Activated CD8-positive, alpha-beta memory T cell treated with anti-CD3 and anti-CD28 coated beads, Interleukin-2, amount 50 U/mL, for 1 hour (primary cell): ENCODE results near the gene PRKCI.
"Not testable (repeated sequence)": the region's sequence is repeated elsewhere in the genome, so short reads cannot be mapped to it uniquely, and the experiment has no call there.

ENCODE experiments used
- DNase-seq: peaks from one replicate; pipeline ENCODE4 v3.0.0-alpha.2; 2020; ENCODE audit errors: extremely low read depth

PRKCI gene

DNA sequence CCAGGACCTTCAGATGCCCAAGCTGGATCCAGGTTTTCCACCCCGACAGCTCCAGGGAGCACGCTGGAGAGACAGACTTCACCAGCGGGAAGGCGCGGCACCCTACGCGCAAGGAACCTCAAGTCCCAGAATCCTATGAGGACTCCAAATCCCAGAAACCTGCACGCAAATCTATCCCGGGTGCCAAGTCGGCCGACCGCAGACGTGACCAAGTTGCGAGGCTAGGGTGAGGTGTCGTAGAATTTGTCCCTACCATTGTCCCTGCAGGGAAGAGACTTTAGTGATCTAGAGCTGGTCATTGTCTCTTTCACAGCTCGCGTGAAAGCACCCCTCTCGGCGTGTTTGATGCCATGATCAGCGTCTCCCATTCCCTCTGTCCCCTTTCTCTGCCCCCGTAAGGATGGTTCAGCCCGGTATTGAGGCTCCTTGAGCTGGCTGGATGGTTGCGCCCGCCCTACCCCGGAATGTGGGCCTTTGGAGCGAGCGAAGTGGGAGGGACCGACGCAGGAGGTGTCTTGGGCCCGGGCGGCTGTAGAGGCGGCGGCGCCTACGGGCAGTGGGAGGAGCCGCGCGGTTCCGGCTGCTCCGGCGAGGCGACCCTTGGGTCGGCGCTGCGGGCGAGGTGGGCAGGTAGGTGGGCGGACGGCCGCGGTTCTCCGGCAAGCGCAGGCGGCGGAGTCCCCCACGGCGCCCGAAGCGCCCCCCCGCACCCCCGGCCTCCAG lies at the start of gene PRKCI:
Gene PRKCI, plus strand, starts transcription at position 501 of the 723 bp plus-strand sequence. CDS start 246 bp downstream, outside the sequence.
- DNase-seq: peak; percentile 74

DNA sequence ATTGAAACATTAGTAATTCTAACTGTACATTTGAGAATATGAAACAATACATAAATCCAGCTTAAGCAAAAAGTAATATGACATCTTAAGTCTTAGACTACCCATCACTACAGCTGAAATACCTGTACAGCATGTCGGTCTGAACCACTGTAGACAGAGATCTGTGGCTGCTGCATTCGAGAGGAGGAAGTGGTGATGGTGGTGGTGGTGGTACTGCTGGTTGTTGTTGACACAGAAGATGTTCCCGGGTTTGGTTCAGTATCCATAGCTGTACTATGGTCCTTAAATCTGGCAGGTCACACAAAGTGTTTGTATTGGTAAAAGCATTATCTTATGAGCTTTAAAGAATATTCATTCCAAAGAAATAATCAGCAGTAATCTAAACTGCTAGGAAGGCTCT lies 43.6 kb upstream of the PRKCI start:
- peak; percentile 32 for DNase-seq

DNA sequence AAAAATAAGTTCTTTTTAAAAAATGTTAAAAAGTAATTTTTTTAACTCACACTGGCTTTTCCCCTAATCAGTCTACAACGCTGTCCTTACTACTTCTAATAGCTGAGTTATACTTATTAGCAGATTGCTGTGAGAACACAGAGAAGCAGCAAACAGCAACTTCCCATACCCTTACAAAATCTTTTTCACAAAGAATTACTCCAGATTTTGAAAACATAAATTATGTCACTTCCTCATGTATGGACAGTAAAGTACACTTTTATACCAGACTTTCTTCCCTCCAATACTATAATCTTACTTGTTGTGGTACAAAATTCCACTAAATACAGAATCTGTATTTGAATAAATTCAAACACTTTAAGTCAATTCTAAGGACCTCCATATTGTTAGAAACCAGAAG lies 42.8 kb upstream of the PRKCI start:
- no peak for DNase-seq

DNA sequence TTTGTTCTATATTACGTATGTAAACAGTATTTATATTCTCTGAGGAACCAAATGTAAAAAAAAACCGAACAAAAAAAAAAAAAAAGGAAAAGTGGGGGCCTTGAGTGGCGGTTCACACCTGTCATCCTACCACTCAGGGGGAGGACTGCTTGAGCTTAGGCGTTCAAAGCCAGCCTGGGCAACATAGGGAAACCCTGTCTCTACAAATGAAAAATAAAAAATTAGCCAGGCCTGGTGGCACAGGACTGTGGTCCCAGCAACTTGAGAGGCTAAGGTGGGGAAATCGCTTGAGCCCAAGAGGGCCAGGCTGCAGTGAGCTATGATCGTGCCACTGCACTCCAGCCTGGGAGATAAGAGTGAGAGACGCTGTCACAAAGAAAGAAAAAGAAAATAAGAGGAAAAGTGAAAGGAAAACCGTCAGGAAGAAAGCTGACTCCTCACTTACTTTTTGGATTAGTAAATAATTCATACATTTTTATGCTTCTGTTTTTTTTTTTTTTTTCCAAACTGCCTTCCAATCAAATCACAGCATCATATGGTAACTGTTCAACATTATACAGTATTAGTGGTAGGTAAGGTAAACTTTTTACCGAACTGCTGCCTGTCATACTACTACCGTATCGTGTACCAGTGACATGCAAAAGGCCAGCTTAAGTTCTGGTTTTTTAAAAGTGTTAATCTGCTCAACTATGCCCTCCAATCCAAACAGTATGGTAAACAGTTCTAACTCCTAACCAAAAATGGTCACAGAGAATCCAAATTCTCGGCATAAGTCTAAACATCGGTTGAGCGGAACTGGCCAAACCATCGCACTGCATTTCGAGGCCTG lies 41.9 kb upstream of the PRKCI start:
- no peak for DNase-seq

DNA sequence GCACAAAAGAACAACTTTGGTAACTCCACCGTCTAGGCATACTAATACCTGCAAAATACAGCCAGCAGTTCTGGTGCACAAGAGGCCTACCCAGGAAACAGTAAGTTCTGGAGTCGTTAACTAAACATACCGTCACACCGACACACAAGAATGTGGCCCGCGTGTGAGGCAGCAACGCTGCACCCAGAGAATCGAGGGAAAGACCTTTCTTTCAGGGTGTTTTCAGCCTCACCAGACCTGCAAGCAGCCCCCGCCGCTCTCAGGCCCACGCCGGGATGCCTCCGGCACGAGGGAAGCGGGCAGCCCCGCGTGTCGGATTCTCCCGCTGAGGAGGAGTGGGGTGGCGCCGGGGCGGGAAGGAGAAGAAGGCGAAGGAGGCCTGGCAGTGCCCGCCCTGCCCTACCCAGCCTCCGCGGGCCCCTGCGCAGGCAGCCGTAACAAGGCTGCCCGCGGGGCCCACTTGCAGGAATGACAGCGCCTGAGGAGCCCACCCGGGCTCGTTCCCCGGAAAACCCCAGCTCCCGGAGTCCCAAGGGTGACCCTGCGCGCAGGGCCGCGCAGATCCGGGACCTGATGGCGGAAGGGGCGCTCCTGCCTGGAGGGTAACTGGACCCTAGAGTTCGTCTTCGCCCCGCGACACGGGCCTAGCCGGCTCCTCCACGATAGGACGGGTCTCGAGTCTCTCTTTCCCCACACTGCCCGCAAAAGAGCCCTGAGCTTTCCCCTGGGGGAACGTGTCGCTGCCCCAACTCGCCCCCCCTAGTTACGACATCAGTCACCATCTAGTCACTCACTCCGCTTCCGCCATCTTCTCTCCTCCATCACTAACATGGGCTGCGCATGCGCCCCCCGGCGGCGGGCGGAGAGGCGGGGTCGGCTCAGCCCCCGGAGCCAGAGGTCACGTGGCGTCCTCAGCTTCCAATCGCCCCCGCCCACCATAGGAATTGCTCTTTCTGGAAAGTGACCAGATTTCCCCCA lies 41.0 kb upstream of the PRKCI start, which contains the start of gene PHC3:
Gene PHC3, minus strand, starts transcription at position 826 of the 978 bp plus-strand sequence. Its CDS starts 18 bp downstream, at position 808.
- peak; percentile 74 for DNase-seq

DNA sequence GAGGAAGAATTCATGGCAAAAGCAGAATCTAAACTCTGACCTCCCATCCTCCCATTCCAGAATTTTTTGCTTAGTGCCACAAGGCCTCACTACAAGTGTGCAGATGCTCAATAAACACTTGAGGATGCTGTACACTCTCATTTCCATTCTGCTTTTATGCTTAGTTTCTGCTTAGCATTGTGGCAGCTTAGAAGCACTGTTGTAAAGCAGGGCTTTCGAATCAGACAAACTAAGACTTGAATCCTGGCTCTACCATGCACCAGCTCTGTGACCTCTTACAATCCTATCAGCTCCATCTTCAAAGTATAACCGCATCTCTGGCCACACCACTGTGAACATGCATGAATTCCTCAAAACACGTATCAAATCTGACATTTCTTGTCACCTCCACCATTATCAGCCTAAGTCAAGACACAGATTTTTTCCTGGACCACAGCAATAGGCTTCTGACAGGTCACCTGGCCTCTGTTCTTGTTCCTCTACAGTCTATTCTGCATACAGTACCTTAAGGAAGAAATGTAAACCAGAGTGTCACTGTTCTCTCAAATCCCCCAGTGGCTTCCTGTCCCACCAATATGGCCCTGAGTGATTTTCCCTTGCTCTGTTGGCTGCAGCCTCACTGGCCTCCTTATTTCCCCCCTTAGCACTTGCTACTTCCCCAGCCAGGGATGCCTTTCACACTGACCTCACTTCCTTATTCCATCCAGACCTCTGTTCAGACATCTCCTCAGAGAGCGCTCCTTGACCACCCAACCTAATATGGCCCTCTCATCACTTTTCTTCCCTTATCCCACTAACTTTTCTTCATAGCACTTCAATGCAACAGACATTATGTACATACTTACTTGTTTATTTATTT lies 32.6 kb upstream of the PRKCI start:
- DNase-seq: no peak

DNA sequence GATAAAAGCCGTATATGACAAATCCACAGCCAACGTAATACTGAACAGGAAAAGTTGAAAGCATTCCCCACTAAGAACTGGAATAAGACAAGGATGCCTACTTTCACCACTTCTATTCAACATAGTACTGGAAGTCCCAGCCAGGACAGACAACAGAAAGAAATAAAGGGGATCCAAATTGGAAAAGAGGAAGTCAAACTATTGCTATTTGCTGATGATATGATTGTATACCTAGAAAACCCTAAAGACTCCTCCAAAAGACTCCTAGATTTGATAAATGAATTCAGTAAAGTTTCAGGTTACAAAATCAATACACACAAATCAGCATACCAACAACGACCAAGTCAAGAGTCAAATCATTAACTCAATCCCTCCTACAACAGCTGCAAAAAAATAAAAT lies 26.5 kb upstream of the PRKCI start:
- DNase-seq: not testable (repeated sequence)

DNA sequence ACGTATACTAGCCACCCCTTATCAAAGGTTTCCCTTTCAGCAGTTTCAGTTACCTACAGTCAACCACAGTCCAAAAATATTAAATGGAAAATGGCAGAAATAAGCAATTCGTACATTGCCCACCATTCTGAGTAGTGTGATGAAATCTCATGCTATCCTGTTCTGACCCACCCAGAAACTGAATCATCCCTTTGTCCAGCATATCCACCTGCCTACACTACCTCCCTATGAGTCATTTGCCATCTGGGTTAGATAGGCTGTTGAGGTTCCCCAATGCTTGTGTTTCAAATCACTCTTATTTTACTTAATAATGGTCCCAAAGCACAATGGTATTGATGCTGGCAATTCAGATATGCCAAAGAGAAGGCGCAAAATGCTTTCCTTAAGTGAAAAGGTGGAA lies 25.4 kb upstream of the PRKCI start:
- no peak for DNase-seq

DNA sequence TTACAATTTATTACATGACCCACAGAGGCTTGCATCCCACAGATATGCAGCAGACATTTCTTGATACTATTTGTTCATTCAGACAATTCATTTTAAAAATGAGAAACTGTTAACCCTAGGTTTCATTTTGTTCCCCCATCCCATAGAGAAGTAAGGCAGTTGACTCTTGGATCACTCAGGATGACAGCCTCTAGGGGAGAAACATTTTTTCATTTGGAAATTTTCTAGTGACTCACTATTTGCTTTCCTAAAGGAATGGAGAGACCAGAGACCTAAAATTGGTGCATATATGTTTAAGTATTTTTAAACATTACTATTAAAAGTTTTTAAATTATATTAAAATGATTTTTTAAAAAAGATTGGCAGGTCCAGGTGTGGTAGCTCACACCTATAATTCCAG lies 21.2 kb upstream of the PRKCI start:
- no peak for DNase-seq

DNA sequence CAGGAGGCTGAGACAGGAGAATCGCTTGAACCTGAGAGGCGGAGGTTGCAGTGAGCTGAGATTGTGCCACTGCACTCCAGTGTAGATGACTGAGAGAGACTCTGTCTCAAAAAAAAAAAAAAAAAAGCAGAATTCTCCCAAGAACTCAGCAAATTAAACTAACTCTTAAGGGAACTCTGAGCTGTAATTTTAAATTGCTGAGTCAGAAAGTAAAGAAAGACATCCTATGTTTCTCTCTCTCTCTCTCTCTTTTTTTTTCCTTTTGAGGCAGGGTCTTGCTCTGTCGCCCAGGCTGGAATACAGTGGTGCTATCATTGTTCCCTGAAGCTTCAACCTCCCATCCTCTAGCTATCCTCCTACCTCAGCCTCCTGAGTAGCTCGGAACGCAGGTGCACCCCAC lies 20.7 kb upstream of the PRKCI start:
- DNase-seq: no peak

DNA sequence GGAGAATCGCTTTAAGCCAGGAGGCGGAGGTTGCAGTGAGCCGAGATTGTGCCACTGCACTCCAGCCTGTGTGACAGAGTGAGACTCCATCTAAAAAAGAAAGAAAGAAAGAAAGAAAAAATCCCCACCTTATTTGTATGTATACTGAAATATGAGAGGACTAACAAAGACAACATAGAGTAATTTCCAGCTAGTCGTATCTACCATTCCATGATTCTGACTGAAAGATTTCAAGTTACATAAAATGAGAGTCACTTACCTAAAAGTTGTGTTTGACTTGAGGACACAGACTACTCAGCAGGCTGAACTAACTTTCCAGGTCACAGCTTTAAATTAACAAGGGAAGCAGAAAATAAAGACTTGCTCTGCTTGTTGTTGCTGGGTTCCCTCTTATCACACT lies 18.8 kb upstream of the PRKCI start:
- DNase-seq: no peak

DNA sequence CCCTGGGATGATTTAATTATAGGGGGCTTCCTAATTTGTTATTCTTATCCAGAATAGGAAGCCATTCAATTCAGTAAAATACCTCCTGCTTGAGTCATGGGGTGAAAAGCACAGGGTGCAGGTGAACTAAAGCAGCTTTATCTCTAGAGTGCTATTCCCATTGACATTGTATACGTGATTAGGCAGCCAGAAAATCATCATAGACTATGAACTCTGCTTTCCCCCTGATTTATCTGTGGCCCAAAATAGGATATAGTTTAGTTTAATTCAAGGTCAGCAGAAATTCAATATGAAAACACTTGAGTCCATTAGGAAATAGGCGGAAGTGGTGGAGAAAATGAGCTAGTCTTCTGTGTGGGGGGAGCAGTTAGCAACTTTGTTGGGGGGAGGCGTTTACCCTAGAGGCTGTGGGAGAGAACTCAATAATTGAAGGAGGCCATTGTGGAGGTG lies 18.2 kb upstream of the PRKCI start:
- DNase-seq: no peak

DNA sequence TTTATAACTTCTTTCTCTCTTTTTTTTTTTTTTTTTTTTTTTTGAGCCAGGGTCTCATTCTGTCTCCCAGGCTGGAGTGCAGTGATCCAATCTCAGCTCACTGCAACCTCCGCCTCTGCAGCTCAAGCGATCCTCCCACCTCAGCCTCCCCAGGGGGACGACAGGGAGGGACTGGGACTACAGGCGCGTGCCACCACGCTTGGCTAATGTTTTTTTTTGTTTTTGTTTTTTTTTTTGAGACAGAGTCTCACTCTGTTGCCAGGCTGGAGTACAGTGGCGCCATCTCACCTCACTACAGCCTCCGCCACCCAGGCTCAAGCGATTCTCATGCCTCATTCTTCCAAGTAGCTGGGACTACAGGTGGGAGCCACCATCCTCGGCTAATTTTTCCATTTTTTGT lies 17.7 kb upstream of the PRKCI start:
- no peak for DNase-seq

DNA sequence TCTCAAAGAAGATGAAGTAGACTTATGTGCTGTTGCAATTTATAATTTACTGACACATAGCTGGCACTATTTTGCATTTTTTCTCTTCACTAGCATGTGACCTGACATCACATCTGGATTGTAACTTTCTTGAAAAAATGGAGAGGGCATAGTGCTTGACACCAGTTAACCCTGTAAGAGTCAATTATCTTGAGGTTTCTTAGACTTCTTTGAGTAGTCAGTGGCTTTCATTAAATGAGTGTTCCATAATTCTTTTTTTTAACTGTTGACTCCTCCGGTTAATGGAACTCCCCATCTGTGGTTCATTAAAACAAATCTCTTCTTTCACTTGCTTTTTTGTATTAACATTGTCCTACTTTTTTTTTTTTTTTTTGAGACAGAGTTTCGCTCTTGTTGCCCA lies 16.9 kb upstream of the PRKCI start:
- no peak for DNase-seq

DNA sequence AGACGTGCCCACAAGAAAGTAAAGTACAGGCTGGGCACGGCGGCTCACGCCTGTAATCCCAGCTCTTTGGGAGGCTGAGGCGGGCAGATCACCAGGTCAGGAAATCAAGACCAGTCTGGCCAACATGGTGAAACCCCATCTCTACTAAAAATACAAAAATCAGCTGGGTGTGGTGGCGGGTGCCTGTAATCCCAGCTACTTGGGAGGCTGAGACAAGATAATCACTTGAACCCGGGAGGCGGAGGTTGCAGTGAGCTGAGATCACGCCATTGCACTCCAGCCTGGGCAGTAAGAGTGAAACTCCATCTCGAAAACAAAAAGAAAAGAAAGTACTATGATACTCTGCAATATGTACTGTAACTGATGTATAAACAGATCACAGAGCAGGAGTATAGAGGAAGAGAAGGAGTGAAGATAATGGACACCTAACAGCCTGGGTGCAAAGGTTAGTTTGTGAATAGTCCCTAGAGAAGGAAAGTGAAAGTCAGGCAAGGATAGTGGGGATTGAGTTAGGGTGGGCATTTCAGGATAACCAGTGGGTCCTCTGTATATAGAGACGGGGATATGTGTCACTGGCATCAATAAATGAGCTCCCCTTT lies 16.0 kb upstream of the PRKCI start:
- not testable (repeated sequence) for DNase-seq

DNA sequence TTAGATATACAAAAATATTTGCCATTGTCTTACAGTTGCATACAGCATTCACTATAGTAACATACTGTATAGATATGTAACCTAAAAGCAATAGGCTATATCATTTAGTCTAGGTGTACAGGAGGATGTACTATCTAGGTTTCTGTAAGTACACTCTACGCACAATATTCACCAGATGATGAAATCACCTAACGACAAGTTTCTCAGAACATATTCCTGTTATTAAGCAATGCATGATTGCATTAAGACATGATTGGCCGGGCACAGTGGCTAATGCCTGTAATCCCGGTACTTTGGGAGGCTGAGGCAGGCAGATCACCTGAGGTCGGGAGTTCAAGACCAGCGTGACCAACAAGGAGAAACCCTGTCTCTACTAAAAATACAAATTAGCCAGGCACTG lies 14.5 kb upstream of the PRKCI start:
- DNase-seq: no peak

DNA sequence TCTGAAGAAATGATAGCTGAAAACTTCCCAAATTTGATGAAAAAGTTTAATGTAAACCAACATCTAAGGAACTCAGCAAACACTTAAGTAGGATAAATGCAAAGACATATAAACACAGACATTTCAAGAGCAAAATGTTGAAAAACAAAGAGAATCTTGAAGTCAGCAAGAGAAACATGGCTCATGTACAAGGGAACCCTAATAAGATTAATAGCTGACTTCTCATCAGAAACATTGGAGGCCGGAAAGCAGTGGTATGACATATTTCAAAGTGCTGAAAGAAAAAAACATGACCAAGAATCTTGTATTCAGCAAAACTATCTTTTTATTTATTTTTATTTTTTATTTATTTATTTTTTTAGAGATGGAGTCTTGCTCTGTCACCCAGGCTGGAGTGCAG lies 10.6 kb upstream of the PRKCI start:
- DNase-seq: no peak

DNA sequence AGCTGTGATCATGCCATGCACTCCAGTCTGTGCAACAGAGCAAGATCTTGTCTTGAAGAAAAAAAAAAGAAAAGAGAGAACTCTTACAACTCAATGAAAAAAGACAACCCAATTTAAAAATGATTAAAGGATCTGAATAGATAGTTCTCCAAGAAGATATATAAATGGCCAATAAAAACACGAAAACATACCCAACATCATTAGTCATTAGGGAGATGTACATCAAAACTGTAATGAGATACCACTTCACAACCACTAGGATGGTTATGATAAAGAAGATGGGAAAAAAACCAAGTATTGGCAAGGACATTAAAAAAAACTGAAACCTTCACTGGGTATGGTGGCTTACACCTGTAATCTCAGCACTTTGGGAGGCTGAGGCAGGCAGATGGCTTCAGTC lies 2.4 kb upstream of the PRKCI start:
- DNase-seq: no peak

DNA sequence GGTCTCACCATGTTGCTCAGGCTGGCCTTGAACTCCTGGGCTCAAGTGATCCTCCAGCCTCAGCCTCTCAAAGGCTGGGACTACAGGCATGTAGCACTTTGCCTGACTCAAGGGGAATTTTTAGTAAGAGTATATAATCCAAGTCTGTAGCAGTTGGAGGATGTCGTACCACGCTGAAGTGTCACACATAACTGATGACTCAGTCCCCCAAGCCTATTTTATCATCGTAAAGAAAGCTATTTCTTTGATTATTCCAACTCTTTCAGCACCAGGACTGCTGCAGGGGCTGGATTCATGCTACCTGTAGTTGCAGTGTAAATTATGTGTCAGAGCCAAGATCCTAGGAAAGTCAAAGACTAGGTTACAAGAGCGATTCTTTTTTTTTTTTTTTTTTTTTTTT lies 1.4 kb upstream of the PRKCI start:
- DNase-seq: no peak
